Tibial nerve (tissue), 4 donors: ENCODE data around the gene PTBP3.

Source experiments
- EP300 ChIP-seq, 2 donors: sonication (generic); formaldehyde crosslinking; IDR thresholded peaks; one replicate each; pipeline ENCODE4 v1.6.1; 2017; ENCODE audit warnings: antibody characterized with exemption in 2 of 2, mild to moderate bottlenecking in 1 of 2
- POLR2A ChIP-seq, 2 donors: fragments of 450-650 bp; IDR thresholded peaks; one replicate each; pipeline ENCODE4 v1.6.1; 2017; ENCODE audit warnings: antibody characterized with exemption in 2 of 2, mild to moderate bottlenecking in 2 of 2, moderate library complexity in 2 of 2
- TF ChIP-seq, protein P1 (sequence below), 5 experiments: fragments of 200-600 bp in 3 of 5; fragments of 450-650 bp in 2 of 5; sonication (generic) in 3 of 5; IDR thresholded peaks; one replicate each; pipeline ENCODE4 v1.5.1; 2016 to 2019; ENCODE audit warnings: antibody characterized with exemption in 5 of 5, mild to moderate bottlenecking in 3 of 5, moderate library complexity in 2 of 5

DNA sequence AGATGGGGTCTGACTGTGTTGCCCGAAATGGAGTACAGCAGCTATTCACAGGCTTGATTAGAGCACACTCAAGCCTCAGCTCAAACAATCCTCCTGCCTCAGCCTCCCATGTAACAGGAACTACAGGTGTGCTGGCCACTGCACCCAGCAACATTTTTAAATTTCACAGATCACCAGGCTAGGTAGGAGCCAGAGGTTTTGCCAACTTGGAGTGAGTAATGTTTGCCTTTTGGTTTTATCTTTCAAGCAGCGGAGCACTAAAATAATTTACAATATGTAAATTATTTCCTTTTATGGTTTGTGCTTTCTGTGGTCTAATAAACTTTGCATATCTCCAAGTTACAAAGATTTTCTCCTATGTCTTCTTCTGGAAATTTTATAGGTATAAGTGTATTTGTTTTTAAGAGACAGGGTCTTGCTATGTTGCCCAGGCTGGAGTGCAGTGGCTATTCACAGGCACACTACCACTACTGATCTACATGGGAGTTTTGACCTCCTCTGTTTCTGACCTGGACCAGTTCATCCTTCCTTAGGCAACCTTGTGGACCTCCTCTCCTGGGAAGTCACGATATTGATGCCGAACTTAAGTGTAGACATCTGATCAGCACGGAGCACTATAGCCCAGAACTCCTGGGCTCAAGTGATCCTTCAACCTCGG lies 91.1 kb downstream of the PTBP3 start:
- TF ChIP-seq EP300 (IDR thresholded peaks at IDR 0.05) (no peak), POLR2A (IDR thresholded peaks at IDR 0.05) (no peak)
- TF ChIP-seq, protein P1, sequence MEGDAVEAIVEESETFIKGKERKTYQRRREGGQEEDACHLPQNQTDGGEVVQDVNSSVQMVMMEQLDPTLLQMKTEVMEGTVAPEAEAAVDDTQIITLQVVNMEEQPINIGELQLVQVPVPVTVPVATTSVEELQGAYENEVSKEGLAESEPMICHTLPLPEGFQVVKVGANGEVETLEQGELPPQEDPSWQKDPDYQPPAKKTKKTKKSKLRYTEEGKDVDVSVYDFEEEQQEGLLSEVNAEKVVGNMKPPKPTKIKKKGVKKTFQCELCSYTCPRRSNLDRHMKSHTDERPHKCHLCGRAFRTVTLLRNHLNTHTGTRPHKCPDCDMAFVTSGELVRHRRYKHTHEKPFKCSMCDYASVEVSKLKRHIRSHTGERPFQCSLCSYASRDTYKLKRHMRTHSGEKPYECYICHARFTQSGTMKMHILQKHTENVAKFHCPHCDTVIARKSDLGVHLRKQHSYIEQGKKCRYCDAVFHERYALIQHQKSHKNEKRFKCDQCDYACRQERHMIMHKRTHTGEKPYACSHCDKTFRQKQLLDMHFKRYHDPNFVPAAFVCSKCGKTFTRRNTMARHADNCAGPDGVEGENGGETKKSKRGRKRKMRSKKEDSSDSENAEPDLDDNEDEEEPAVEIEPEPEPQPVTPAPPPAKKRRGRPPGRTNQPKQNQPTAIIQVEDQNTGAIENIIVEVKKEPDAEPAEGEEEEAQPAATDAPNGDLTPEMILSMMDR (IDR thresholded peaks at IDR 0.05), result no peak
